HS-27A (cell line): ENCODE results near the gene SDC4.

Source experiments
- DNase-seq: peaks from one replicate; pipeline ENCODE4 v3.0.0-alpha.2; 2012; ENCODE audit warnings: low read depth, missing footprints

SDC4 gene

DNA sequence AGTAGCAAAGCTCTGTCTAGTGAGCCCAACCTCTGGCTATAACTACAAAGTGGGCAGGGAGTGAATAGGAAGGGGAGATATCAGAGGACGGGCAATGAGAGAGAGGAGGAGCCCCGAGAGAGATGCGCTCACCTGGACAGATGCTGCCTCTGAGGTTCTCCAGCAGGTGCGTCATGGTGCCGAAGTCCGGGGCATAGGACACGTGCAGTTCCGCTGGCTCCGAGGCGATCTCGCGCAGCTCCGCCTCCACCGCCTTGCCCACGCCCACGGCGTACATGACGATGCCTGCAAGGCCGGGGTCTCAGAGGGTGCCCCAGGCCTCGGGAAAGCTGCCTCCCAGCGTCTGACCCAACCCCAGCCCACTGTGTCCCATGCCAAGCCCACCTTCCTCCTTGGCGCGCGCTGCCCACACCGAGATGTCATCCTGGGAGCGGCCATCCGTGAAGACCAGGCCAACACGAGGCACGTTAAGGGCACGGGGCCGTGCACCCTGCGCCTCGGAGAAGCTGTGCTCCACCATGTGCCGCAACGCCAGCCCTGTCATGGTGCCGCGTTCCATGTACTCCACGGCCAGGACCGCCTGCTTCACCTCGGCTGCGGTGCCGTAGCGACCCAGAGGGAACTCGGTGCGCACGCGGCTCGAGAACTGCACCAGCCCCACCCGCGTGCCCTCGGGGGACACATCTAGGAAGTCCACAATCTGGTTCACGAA, 50.3 kb downstream of the SDC4 start:
- DNase-seq, result no peak

GRCh38 chr20:45294659-45295058, 53.6 kb downstream of the SDC4 start:
- DNase-seq, result no peak

DNA sequence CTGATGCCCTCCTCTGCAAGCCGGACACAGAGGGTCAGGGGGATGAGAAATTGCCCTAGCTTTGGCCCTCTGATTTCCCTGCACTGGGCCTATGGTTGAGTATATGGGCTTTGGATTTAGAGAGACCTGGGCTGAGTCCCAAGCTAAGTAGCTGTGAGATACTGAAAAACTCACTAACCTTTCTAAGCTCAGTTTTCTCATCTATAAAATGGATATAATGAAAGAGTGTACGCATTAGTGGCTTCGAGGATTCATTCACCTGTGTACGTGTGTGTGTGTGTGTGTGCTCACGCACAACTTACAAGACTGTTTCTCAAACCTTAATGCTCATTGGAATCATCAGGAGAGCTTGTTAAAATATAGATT, 54.2 kb downstream of the SDC4 start:
- DNase-seq, result no peak

DNA sequence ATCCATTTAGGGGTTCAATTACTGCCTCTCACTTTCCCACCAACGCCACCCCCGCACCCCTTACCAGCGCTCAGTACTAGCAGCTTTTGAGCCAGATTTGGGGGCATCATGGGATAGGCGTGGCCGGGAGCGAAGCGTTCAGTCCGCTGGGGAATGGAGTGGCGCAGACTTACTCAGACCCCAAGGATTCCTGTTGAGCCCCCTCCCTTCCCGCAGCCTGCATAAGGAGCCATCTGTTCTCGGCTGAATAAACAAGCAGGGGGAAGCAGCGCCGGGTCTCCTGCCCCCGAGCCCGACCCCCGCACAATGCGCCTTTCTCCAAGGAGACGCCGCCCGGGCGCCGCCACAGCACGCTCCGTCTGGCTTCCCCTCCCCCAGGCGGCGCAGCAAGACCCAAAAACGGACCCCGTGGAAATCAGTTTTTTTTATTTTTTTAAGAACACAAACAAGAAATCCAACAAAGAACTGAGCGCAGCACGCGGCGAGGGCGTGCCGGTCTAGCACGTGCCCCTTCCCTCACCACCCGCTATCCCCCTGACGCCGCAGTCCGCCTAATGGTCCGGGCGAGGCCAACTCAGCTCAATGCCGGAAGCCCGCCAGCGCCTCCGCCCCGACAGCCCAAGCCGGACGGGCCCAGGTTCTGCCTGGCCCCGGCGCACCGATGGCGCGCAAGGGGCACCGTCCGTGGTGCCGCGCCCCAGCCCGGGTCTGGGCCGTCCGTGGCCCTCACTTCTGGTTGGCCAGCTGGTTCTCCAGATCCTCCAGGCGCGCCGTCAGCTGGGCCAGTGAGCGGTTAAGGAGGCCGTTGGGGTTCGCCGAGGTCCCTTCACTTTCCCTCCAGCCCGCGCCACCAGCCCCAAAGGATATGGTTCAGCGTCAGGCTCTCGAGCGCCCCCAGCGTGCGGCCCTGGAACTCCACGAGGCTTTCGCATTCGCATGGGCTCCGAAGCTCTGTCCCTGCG, 54.9 kb downstream of the SDC4 start:
- DNase-seq, result peak; percentile 84

- DNase-seq, result no peak
These were observed 55.9 kb downstream of the SDC4 start for GRCh38 chr20:45292343-45292742.

- DNase-seq, result no peak
These were observed 56.7 kb downstream of the SDC4 start for GRCh38 chr20:45291526-45291925.

DNA sequence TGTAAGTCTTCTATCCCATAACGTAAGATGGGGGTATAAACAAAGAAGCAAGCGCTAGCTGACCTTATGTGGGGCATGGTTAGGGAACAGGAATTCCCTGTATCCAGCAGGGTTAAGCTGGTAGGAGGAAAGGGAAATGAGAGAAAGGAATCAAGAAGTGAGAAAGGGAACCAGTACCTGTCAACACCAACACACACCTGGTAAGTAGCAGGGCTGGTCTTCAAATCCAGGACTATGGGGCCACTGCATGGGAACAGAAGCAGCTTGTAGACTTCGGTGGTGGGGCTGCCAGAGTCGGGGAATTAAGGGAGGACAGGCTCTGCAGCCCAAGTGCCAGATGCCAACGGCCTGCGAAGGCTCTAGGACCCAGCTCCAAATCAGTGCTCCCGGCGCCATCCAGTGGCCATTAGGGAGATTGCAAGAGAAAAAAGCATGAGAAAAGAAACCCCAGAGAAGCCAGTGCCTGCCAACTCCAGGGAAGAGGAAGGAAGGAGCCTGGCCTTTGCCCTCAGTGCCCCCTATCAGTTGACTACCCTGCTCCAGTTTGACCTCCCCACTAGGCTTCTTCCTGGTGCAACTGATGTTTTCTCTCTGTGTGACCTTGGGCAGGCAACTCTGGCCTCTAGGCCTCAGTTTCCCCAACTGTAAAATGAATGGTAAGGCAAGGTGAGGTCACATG, 57.4 kb downstream of the SDC4 start:
- DNase-seq, result peak; percentile 64

- DNase-seq, result no peak
These were observed 58.1 kb downstream of the SDC4 start for GRCh38 chr20:45289942-45290676.

DNA sequence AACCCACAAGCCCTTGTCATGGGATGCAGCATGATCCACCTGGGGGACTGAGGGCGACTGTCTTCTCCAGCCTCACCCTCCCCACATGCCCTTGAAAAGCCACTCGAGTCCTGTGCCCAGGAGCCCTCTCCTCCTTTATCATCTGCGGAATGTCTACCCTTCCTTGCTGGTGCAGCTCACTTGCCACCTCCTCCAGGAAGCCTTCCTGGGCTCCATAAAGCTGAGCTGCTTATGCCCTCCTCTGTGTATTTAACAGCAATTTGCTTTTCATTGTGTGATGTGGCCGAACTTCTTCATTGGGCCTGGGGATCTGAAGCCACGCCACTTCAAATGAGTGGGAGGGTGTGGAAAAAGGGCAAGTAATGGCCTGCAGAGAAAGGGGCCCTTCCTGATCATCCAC, 59.4 kb downstream of the SDC4 start:
- no peak for DNase-seq

DNA sequence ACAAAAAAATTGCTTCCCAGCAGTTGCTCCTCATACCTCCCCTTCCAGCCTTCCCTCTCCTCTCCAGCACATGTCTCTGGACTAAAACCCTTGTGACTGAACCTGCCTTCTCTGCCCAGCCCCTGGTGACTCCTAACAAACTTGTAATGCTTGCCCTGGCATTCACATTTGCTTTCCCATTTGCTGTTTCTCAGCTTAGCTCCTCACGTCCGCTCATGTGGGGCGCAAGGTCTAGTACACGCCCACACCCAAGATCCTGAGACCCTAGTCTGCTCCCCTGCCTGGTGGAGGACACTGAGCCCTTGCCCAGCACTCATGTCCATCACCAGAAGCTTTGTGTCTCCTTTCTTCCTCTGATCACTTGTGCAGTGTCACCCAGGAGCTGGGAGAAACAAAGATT, 59.8 kb downstream of the SDC4 start:
- no peak for DNase-seq

- no peak for DNase-seq
These were observed 64.6 kb downstream of the SDC4 start for GRCh38 chr20:45283551-45284057.

GRCh38 chr20:45282700-45283550, 65.3 kb downstream of the SDC4 start:
- no peak for DNase-seq

DNA sequence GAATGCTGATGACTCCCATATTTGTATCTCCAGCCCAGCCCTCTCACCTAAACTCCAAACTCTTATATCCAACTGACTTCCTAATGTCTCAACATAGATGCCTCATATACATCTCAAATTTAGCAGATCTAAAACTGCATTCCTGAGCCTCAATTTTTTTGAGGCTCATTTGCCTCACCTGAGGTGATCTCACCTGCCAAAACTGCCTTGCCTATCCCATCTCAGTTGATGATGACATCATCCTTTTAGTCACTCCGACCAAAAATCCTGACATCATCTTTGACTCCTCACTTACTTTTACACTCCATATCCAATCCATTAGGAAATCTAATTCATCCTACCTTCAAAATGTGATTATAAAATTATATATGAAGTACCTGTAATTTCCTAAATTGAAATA, 68.2 kb downstream of the SDC4 start:
- no peak for DNase-seq

- DNase-seq, result no peak
These were observed 72.9 kb downstream of the SDC4 start for GRCh38 chr20:45275338-45275737.
